ENCODE measurements around the gene ERGIC3. TPM values are rescaled to one million over a fixed set of nuclear protein-coding genes. Genes with fewer than 3 reads are reported as not detected.
A peak's percentile ranks its signal among the peaks of the same experiment; 100 is the strongest.

Gene ERGIC3
- total RNA-seq, 1 donor from 2014 or later = 113 TPM

DNA sequence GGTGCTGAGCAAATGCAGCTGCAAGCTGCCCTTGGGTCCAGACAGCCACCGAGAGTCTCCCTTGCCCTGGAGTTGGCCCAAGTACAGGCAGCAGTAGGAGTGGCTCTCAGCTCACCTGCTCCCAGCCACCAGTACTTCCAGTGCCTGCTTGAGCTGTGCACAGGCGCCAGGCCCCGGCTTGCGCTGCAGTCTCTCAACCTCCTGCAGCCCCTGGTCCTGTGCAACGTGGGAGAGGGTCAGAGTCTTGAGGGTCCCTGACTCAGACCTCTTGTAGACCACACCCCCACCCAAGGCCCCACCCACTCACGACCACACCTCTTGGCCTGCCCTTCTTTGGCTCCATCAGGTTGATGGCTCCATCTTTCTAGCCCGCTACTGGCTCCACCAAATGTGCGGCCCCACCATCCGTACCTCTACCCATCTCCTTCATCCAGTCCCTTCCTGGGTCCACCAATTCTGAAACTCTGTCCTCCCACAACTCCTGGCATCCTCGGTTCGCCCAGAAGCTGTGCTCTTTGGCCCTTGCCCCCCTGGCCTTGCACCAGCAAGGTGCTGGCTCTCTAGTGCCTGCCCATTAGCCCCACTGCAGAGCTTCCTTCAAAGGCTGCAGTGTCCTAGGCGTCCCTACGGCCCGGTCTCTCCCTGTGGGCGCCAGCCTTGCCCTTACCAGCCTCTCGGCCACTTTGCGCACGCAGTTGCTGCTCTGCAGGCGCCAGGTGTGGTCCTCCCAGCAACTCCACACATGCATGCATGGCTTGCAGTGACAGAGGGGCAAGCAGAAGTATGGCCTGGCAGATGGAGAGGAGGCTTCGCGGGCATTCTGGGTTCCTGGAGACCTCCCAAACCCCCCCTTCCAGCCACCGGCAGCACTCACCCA, 57.3 kb downstream of the ERGIC3 start:
- Histone ChIP-seq H3K27me3 (no peaks in the 10 kb centered on the region), H3K36me3 (no peaks in the 10 kb centered on the region), H3K9me3 (no peaks in the 10 kb centered on the region), H3K27ac (no peak overlapping the region), H3K4me3 (no peak overlapping the region), H3K4me1 (peaks cover 21% of the 10 kb centered on the region)
- intact Hi-C loops (cut with DNase I) = no loop called here
- DNase-seq (ENCODE audit: extremely low spot score in 2 of 2) = no peak
- TF ChIP-seq POLR2AphosphoS5 (IDR thresholded peaks at IDR 0.05; ENCODE audit: insufficient read depth in 1 of 2, low read depth in 1 of 2) (no peak), CTCF (IDR thresholded peaks at IDR 0.05) (no peak), POLR2A (IDR thresholded peaks at IDR 0.05) (no peak)

DNA sequence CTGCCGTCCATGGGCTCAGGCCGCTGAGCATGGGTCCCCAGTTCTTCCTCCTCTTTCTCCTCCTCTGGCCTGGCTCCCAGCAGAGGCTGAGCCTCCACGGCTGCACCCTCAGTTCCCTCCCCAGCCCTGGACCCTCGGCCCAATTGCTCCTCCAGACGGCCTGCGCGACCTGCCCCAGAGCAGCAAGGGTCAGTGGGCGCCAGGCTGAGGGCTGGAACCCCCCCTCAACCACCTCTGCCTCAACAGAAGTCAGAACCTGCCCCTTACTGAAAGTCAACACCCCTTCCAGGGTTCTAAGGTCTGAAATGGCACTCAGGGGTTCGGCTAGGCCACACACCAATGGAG, 57.9 kb downstream of the ERGIC3 start:
- Histone ChIP-seq H3K4me3 (no peak overlapping the region), H3K36me3 (no peaks in the 10 kb centered on the region), H3K27me3 (no peaks in the 10 kb centered on the region), H3K4me1 (peaks cover 21% of the 10 kb centered on the region), H3K9me3 (no peaks in the 10 kb centered on the region), H3K27ac (no peak overlapping the region)
- TF ChIP-seq CTCF (IDR thresholded peaks at IDR 0.05) (no peak), POLR2A (IDR thresholded peaks at IDR 0.05) (no peak), POLR2AphosphoS5 (IDR thresholded peaks at IDR 0.05; ENCODE audit: insufficient read depth in 1 of 2, low read depth in 1 of 2) (no peak)
- intact Hi-C loops (cut with DNase I) = no loop called here
- no peak for DNase-seq (ENCODE audit: extremely low spot score in 2 of 2)

GRCh38 chr20:35600176-35600992, 58.5 kb downstream of the ERGIC3 start:
- no peak for DNase-seq (ENCODE audit: extremely low spot score in 2 of 2)

GRCh38 chr20:35600993-35601973, 59.4 kb downstream of the ERGIC3 start:
- Histone ChIP-seq H3K36me3 (no peaks in the 10 kb centered on the region), H3K9me3 (no peaks in the 10 kb centered on the region), H3K27me3 (no peaks in the 10 kb centered on the region), H3K4me1 (peaks cover 21% of the 10 kb centered on the region), H3K27ac (peak overlapping the region; percentile 16), H3K4me3 (peak overlapping the region; percentile 44 to 59)
- no peak for DNase-seq (ENCODE audit: extremely low spot score in 2 of 2)
- intact Hi-C loops (cut with DNase I) = loop anchor here (1.0 kb wide), 1 partner anchor 61 kb away; no protein-coding TSS in a partner anchor
- TF ChIP-seq CTCF (IDR thresholded peaks at IDR 0.05) = peak; percentile 22 to 55 (median 32)
- peak in 1 of 2 donors; percentile 51 for TF ChIP-seq POLR2AphosphoS5 (IDR thresholded peaks at IDR 0.05; ENCODE audit: insufficient read depth in 1 of 2, low read depth in 1 of 2)
- no peak for TF ChIP-seq POLR2A (IDR thresholded peaks at IDR 0.05)

More at GRCh38 chr20:35600176-35600992, 58.5 kb downstream of the ERGIC3 start:
- no peaks in the 10 kb centered on the region for H3K27me3 ChIP-seq
- intact Hi-C loops (cut with DNase I) = no loop called here
- no peak for TF ChIP-seq CTCF (IDR thresholded peaks at IDR 0.05)
- TF ChIP-seq POLR2AphosphoS5 (IDR thresholded peaks at IDR 0.05; ENCODE audit: insufficient read depth in 1 of 2, low read depth in 1 of 2) = no peak
- no peaks in the 10 kb centered on the region for H3K9me3 ChIP-seq
- no peak overlapping the region for H3K27ac ChIP-seq
- H3K4me3 ChIP-seq = peak overlapping the region; percentile 44 to 59
- H3K36me3 ChIP-seq = no peaks in the 10 kb centered on the region
- peaks cover 21% of the 10 kb centered on the region for H3K4me1 ChIP-seq

Data from vagina (tissue), 2 donors.